ENCODE data around the gene GTF2IRD1.
"Not testable (repeated sequence)": the region's sequence is repeated elsewhere in the genome, so short reads cannot be mapped to it uniquely, and the experiment has no call there.

The GTF2IRD1 gene

DNA sequence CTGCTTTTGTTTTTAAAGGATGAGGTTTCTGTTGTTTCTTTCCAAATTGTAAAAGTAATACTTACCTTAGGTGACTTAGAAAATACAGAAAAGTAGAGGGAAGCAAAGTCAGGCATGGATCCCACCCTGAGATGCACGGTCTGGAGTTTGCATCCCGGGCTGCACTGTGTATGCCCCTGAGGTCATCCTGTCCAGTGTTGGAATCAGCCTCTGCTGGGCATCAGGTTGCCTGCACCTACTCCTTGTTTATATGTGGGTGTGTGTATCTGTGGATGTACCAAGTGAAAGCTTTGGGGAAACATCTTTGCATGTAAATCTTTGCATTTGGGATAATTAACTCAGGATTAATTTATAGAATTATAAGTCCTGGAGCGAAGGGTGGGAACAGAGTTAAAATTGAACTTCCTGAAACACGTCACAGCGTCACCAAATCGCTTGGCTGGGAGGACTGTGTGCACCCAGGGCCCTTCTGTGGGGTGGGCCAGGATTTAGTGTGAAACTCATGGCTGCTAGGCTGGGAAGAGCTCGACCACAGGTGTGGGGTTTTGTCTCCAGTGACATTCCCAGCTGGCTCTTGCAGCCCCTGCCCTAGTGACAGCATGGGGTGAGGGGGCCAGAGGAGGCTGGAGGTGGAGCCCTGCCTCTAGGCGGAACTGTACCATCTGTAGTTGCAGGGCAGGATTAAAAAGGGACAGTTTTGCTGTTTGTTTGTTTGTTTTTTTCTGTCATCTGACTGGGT lies 27.9 kb downstream of the GTF2IRD1 start:
- H3K27me3 ChIP-seq (replicated peaks; ENCODE audit: control insufficient read depth, insufficient read depth, low read length) = no peaks in the 10 kb centered on the region
- H3K36me3 ChIP-seq (ENCODE audit: control insufficient read depth, insufficient read depth, low read length) = no peaks in the 10 kb centered on the region
- H3K4me3 ChIP-seq (replicated peaks; ENCODE audit: low read depth, low read length) = no peak overlapping the region
- TF ChIP-seq CTCF (IDR thresholded peaks at IDR 0.05; ENCODE audit: insufficient read depth, low read length, poor library complexity, severe bottlenecking) = no peak
- no peak for DNase-seq (ENCODE audit: extremely low read depth, insufficient read length)

DNA sequence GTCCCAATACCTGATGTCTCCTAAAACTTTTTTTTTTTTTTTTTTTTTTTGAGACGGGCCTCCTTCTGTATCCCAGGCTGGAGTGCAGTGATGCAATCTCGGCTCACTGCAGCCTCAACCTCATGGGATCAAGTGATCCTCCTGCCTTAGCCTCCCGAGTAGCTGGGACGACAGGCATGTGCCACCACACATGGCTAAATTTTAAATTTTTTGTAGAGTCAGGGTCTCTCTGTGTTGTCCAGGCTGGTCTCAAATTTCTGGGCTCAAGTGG lies 28.4 kb downstream of the GTF2IRD1 start:
- Histone ChIP-seq H3K4me3 (replicated peaks; ENCODE audit: low read depth, low read length) (no peak overlapping the region), H3K27me3 (replicated peaks; ENCODE audit: control insufficient read depth, insufficient read depth, low read length) (no peaks in the 10 kb centered on the region; the same call in 1 of the 2 replicates), H3K36me3 (ENCODE audit: control insufficient read depth, insufficient read depth, low read length) (no peaks in the 10 kb centered on the region)
- DNase-seq (ENCODE audit: extremely low read depth, insufficient read length) = no peak
- TF ChIP-seq CTCF (IDR thresholded peaks at IDR 0.05; ENCODE audit: insufficient read depth, low read length, poor library complexity, severe bottlenecking) = no peak

DNA sequence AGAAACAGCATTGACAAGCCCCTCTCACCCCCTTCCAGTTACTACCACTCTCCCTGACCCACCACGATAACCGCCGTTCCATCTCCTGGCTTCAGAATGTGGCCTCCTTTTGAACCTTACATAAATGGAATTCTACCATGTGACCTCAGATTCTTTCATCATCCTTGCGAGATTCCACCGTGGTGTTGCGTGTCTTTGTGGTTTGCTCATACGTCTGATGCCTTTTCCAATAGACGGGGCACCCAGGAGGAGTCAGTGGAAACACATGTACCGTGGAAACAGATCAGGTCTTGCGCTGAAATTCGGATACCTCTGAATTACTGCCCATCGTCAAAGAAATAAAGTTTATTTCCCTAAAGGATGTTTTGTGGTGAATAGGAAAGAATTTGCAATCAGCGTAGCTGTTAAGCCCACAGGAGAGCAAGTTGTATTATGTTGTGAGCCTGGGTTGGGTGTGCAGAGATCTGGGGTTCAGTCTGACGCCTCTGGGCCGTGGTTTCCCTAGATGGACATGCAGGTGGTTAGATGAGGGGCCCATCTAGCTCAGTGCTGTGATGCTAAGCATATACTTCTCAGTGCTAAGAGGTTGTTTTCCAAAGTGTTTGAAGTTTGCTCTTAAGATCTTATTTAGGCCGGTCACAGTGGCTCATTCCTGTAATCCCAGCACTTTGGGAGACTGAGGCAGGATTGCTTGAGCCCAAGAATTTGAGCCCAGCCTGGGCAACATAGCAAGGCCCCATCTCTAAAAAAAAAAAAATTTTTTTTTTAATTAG lies 29.1 kb downstream of the GTF2IRD1 start:
- no peak for DNase-seq (ENCODE audit: extremely low read depth, insufficient read length)
- Histone ChIP-seq H3K4me3 (replicated peaks; ENCODE audit: low read depth, low read length) (no peak overlapping the region), H3K27me3 (replicated peaks; ENCODE audit: control insufficient read depth, insufficient read depth, low read length) (no peaks in the 10 kb centered on the region; the same call in 1 of the 2 replicates), H3K36me3 (ENCODE audit: control insufficient read depth, insufficient read depth, low read length) (no peaks in the 10 kb centered on the region)
- TF ChIP-seq CTCF (IDR thresholded peaks at IDR 0.05; ENCODE audit: insufficient read depth, low read length, poor library complexity, severe bottlenecking) = no peak

GRCh38 chr7:74483402-74484336 lies 30.0 kb downstream of the GTF2IRD1 start:
- no peaks in the 10 kb centered on the region; the same call in 1 of the 2 replicates for H3K27me3 ChIP-seq (replicated peaks; ENCODE audit: control insufficient read depth, insufficient read depth, low read length)
- no peak for DNase-seq (ENCODE audit: extremely low read depth, insufficient read length)
- TF ChIP-seq CTCF (IDR thresholded peaks at IDR 0.05; ENCODE audit: insufficient read depth, low read length, poor library complexity, severe bottlenecking) = no peak
- no peaks in the 10 kb centered on the region for H3K36me3 ChIP-seq (ENCODE audit: control insufficient read depth, insufficient read depth, low read length)
- no peak overlapping the region for H3K4me3 ChIP-seq (replicated peaks; ENCODE audit: low read depth, low read length)

- no peak overlapping the region for H3K4me3 ChIP-seq (replicated peaks; ENCODE audit: low read depth, low read length)
- TF ChIP-seq CTCF (IDR thresholded peaks at IDR 0.05; ENCODE audit: insufficient read depth, low read length, poor library complexity, severe bottlenecking) = no peak
- no peak for DNase-seq (ENCODE audit: extremely low read depth, insufficient read length)
These were observed 31.9 kb downstream of the GTF2IRD1 start for GRCh38 chr7:74485611-74486010.

GRCh38 chr7:74488518-74489030 lies 34.9 kb downstream of the GTF2IRD1 start:
- H3K36me3 ChIP-seq (ENCODE audit: control insufficient read depth, insufficient read depth, low read length); H3K27me3 ChIP-seq (replicated peaks; ENCODE audit: control insufficient read depth, insufficient read depth, low read length); H3K4me3 ChIP-seq (replicated peaks; ENCODE audit: low read depth, low read length): not testable (repeated sequence)

More at GRCh38 chr7:74485611-74486010, 31.9 kb downstream of the GTF2IRD1 start:
- Histone ChIP-seq H3K27me3 (replicated peaks; ENCODE audit: control insufficient read depth, insufficient read depth, low read length) (no peaks in the 10 kb centered on the region; the same call in 1 of the 2 replicates), H3K36me3 (ENCODE audit: control insufficient read depth, insufficient read depth, low read length) (no peaks in the 10 kb centered on the region)

More at GRCh38 chr7:74488518-74489030, 34.9 kb downstream of the GTF2IRD1 start:
- not testable (repeated sequence) for DNase-seq (ENCODE audit: extremely low read depth, insufficient read length)
